Hematopoietic multipotent progenitor cell treated with erythropoietin and hydrocortisone succinate and interleukin-3 and kit ligand, for 15 days (in vitro differentiated cells): ENCODE measurements around the gene SCGB3A2.

Experiments
- DNase-seq: peaks from one replicate; pipeline ENCODE4 v3.0.0-alpha.2; 2015; ENCODE audit warnings: low spot score

Gene SCGB3A2

GRCh38 chr5:147878066-147878759, at the start of gene SCGB3A2:
SCGB3A2 (plus strand) TSS chr5:147878711; CDS start chr5:147878804, 93 bp downstream.
- DNase-seq = no peak

GRCh38 chr5:147830035-147830434, 48.5 kb upstream of the SCGB3A2 start:
- no peak for DNase-seq

- DNase-seq = no peak
Measured at GRCh38 chr5:147831465-147831864, 47.0 kb upstream of the SCGB3A2 start, which contains the start of gene SPINK1. SPINK1 (minus strand) TSS chr5:147831671; CDS start chr5:147831577, 94 bp downstream.

GRCh38 chr5:147832541-147832940, 46.0 kb upstream of the SCGB3A2 start:
- no peak for DNase-seq

DNA sequence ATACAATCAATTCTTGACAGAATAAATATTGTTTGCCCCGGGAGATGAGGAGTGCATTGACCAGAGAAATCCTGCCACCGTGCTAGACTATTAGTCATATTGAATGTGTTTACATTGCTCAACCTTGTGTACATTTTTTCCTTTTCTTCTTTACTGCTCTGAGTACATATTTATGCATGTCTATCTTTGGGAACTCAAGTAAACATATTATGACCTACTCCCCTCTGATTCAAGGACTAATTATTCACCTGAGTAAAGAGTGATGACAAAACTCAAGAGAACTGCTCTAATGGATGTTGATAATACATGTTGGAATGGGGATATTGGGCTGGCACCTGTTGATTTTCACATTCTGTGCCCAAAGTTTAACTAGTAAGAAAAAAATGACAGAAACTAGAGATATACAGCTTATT, 43.1 kb upstream of the SCGB3A2 start:
- no peak for DNase-seq

DNA sequence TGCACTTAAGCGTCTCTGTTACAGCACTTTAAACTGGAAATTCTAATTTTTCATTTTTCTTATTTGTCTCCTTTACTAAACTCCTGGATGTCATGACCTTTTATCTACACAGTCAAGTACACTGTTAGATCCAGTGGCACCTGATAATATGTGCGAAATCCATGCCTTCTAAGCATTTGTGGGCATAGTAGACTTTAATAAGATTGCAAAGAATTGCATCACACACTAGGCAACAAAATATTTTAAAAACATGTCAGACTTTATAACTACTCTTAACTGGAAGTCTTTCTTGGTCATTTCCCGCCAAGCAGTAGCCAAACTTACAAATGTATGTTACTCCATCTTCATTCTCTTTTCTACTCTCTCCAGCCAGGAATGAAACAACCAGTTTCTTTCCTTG, 42.1 kb upstream of the SCGB3A2 start:
- DNase-seq = no peak

- no peak for DNase-seq
Measured at GRCh38 chr5:147842869-147843268, 35.6 kb upstream of the SCGB3A2 start.

- no peak for DNase-seq
Measured at GRCh38 chr5:147844846-147845245, 33.7 kb upstream of the SCGB3A2 start.

- no peak for DNase-seq
Measured at GRCh38 chr5:147845618-147846017, 32.9 kb upstream of the SCGB3A2 start.

- no peak for DNase-seq
Measured at GRCh38 chr5:147849226-147849625, 29.3 kb upstream of the SCGB3A2 start.

- no peak for DNase-seq
Measured at GRCh38 chr5:147851578-147851977, 26.9 kb upstream of the SCGB3A2 start.

- DNase-seq = no peak
Measured at GRCh38 chr5:147852365-147852764, 26.1 kb upstream of the SCGB3A2 start.

GRCh38 chr5:147853372-147853987, 25.0 kb upstream of the SCGB3A2 start:
- no peak for DNase-seq

DNA sequence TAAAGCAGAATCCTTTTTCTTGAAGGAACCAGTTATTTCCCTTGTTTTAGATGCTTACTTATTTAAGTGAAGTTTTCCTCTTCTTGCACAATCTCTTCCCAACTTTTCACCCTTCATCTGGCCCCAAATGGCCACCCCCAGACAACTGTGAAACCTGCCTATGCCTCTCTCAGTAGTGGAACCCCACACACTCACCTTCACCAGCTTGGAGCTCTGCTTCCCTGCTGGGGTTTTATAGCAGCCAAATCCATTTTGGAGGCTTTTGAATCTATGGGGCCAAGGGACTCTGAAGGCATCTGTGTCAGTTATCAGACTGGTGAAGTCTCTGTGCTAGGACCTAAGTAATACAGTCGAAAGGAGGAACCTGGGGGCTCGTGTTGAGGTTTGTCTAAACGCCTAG, 24.2 kb upstream of the SCGB3A2 start:
- no peak for DNase-seq

DNA sequence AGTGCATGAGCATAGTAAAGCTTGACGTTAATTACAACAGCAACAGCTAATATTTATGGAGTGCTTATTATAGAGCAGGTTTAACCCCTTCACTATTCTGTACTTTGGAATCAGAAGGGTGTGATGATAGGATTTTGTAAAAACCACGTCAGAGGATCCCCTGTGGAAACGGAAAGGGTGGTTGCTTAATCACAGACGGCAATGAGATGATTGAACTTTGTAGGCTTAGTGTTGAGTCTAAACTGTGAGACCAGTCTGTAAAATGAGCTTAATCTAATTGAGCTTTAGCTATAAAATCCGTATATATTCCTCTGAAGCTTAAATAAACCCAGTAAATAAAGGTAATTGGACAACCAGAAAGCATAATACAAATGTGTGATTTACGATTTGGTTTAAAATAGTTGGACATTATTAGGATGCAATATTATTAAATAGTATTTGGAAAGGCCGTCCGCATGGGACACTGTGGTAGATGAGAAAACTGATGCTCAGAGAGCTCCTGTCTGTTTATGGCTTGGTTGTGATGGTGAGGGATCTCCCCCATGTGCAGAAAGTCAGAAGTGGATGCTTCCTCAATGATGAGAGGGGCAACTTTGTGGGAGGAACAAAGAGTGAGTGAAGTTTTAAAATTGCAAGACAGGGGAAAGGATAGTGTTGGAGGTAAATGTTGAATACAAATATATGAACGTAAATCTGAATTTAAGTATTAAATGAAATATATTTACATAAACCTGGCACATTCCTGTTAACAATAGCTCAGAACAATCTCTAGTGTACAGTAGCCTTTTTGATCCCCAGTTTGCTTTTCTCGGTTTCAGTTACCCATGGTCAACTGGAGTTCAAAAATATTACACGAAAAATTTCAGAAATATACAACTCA, 23.4 kb upstream of the SCGB3A2 start:
- DNase-seq = no peak

- no peak for DNase-seq
Measured at GRCh38 chr5:147855774-147856069, 22.8 kb upstream of the SCGB3A2 start.

DNA sequence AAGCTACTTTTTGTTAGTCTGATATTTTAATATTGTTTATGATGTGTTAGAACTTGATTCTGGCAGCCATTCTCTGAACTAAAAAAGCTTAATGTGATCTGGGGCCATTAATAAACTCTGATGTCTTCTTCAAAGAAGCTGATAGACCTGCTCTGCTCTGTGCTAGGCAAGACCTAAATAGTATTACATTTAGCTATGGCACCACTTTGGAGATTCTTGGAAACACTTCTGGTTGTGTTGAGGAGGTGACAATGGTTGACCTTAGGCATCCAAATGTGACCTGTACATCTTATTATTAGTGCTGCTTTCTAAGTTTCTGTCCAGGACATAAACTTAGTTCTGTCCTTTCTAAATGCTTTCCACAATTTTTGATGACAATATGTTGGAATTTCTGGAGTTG, 21.7 kb upstream of the SCGB3A2 start:
- DNase-seq = no peak

GRCh38 chr5:147857302-147858129, 21.0 kb upstream of the SCGB3A2 start:
- DNase-seq = peak; percentile 29

DNA sequence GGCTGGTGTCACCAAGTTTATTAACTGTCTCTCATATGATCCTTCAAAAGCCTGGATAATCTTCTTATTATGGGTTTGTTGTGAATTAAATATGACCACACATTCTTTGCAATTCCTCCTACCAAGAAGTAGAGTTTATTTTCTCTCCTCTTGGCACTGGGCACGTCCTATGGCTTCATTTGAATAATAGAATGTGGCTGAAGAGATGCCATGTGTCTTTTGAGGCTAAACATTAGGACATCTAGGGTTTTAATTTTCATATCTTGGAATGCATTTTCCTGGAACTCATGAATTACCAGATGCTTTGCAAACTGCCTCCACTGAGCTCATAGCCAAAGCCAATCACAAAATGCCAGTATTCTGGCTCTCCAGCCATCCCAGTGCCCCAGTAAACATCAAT, 19.9 kb upstream of the SCGB3A2 start:
- DNase-seq = no peak

GRCh38 chr5:147859962-147860640, 18.4 kb upstream of the SCGB3A2 start:
- no peak for DNase-seq

DNA sequence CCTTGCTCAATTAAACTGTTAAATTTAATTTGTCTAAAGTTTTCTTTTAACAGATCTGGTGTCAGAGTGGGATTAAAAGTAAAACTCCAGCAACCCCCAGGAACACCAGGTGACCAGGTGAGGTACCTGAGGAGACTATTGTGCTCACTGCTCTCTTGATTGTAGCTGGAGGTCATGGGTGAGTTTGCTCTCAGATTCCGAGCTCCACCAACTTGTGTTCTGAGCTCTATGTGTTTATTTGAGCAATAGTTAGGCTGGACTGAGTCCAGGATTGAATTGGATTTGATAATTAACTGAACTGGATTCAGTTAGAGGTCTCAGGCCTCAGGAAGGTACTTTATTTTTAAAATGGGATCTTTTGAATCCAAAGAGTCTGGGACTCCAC, 17.9 kb upstream of the SCGB3A2 start:
- no peak for DNase-seq
